Gastroesophageal sphincter (tissue), 3 donors: ENCODE data around the gene SERPINA7.

ENCODE experiments used
- CTCF ChIP-seq, 4 experiments: fragments of 200-600 bp in 2 of 4; fragments of 450-650 bp in 2 of 4; sonication (generic) in 1 of 4; IDR thresholded peaks; one replicate each; pipeline ENCODE4 v1.5.1; 2017 to 2019; ENCODE audit warnings: antibody characterized with exemption in 4 of 4, mild to moderate bottlenecking in 2 of 4, moderate library complexity in 2 of 4
- EP300 ChIP-seq: sonication (generic); formaldehyde crosslinking; IDR thresholded peaks from one replicate; pipeline ENCODE4 v1.6.1; 2017; ENCODE audit warnings: antibody characterized with exemption, mild to moderate bottlenecking
- POLR2A ChIP-seq, 2 donors: fragments of 450-650 bp; IDR thresholded peaks; one replicate each; pipeline ENCODE4 v1.6.1; 2017; ENCODE audit warnings: antibody characterized with exemption in 2 of 2, mild to moderate bottlenecking in 2 of 2, moderate library complexity in 1 of 2
- POLR2AphosphoS5 ChIP-seq: sonication (generic); formaldehyde crosslinking; IDR thresholded peaks from one replicate; pipeline ENCODE4 v1.6.1; 2017; ENCODE audit warnings: antibody characterized with exemption

- TF ChIP-seq CTCF (IDR thresholded peaks at IDR 0.05), result no peak
- no peak for TF ChIP-seq POLR2AphosphoS5
- no peak for TF ChIP-seq POLR2A (IDR thresholded peaks at IDR 0.05)
- TF ChIP-seq EP300, result no peak
Observed at GRCh38 chrX:106022238-106022637, 16.3 kb downstream of the SERPINA7 start.
